Activated naive CD4-positive, alpha-beta T cell treated with anti-CD3 and anti-CD28 coated beads, Interleukin-2, amount 10 ng/mL, durations not matched to agents 7 days and 5 days (primary cell): ENCODE measurements around the gene CIB4.

Experiments used
- CTCF ChIA-PET: fragments of 350-600 bp; sonication (Branson Sonifier 250); formaldehyde crosslinking; loops from one replicate; lab custom pipeline; 2021; ENCODE audit warnings: antibody characterized with exemption; lab: Charles Lee
- DNase-seq: peaks from one replicate; pipeline ENCODE4 v3.0.0-alpha.2; 2020
- H3K27ac Mint-ChIP-seq: one replicate; pipeline ENCODE4 v1.8.0; 2021; ENCODE audit warnings: mild to moderate bottlenecking, moderate library complexity, mixed read lengths
- H3K27me3 Mint-ChIP-seq: one replicate; pipeline ENCODE4 v1.8.0; 2021; ENCODE audit warnings: mild to moderate bottlenecking, mixed read lengths
- H3K36me3 Mint-ChIP-seq: one replicate; pipeline ENCODE4 v1.8.0; 2021; ENCODE audit warnings: mixed read lengths
- H3K4me1 Mint-ChIP-seq: one replicate; pipeline ENCODE4 v1.8.0; 2021; ENCODE audit warnings: mixed read lengths
- H3K4me3 Mint-ChIP-seq: one replicate; pipeline ENCODE4 v1.8.0; 2021; ENCODE audit warnings: mild to moderate bottlenecking, moderate library complexity, mixed read lengths
- H3K9me3 Mint-ChIP-seq: one replicate; pipeline ENCODE4 v1.8.0; 2021; ENCODE audit warnings: mixed read lengths

The CIB4 gene

DNA sequence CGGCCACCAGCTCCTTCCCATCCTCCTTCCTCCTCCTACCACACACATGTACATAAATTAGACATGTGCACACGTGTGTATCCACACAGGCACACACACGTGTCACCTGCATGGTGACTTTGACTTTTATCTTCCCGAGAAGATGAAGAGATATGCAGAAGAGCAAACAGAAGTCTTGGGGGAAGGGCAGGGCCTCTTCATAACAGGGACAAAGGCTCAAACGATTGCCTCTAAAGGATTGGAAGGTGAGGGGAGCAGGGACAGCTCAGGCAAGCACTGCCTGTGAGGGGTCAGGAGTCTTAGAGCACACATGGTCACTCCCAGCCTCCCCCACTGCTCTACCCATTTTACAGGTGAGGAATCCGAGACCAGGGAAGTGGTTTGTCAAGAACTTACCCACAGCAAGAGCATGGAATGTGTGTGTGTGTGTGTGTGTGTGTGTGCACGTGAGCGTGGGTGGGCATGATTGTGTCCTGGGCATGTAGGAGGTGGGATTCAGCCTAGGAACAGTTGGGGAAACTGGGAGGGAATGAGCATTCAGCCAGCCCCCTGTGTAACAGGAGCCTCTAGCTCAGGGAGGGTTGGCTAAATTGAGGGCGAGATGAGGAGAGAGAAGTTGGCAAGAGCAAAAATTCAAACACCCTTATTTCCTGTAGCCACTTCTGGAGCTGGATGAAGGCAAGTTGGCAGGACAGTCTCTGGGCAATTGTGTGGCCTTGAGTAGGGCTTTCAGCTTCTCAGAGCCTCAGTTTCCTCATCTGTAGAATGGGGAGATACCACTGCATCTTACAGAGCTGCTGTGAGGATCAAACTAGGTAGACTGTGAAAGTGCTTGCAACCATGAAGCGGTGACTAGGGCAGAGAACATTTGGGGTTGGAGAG lies 24.2 kb downstream of the CIB4 start:
- H3K4me3 Mint-ChIP-seq = no peak overlapping the region
- CTCF ChIA-PET = no interaction called here

DNA sequence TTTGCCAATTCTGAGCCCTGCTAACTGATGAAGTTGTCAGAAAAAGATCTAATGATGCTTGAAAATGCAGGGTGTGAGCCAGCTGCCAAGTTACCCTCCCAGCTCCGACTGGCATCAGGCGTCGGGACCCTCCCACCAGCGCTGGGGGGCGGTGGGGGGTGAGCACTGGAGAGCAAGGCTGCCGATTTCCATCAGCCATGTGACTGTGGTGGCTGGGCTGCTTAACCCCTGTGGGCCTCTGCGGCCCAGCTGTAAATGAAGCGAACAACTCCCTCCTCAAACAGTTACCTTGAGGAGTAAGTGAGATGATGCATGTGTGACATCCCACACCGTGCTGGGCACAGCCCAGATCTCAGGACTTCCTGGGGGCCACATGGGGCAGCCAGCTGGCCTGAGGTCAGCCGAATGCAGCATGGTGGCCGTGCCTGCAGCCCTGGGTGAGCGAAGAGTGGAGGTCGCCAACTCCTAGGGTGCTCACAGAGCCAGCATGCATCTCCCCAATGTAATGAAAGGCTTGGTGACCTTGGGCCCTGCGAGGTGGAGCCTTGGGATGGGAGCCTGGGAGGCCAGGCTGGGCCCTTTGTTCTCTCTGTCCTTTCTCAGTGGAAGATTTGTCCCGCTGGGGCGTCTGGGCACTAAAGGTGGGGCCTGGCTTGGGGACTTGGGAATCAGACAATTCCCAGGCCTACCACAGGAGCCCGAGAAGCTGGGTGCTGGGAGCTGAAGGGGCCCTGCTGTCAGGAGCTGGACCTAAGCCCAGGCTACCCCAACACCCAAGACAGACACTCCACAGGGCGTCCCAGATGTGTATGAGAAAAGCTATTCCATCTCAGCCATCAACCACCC lies 25.1 kb downstream of the CIB4 start:
- no peaks in the 10 kb centered on the region for H3K36me3 Mint-ChIP-seq
- H3K9me3 Mint-ChIP-seq = no peaks in the 10 kb centered on the region
- peaks cover 45% of the 10 kb centered on the region for H3K27me3 Mint-ChIP-seq
- no peak overlapping the region for H3K4me3 Mint-ChIP-seq
- DNase-seq = no peak
- H3K4me1 Mint-ChIP-seq = no peaks in the 10 kb centered on the region
- H3K27ac Mint-ChIP-seq = no peak overlapping the region
- CTCF ChIA-PET = no interaction called here

More for the DNA sequence above, 24.2 kb downstream of the CIB4 start:
- Mint-ChIP-seq H3K4me1 (no peaks in the 10 kb centered on the region), H3K27ac (no peak overlapping the region), H3K9me3 (no peaks in the 10 kb centered on the region), H3K36me3 (no peaks in the 10 kb centered on the region), H3K27me3 (peaks cover 45% of the 10 kb centered on the region)
- no peak for DNase-seq

DNA sequence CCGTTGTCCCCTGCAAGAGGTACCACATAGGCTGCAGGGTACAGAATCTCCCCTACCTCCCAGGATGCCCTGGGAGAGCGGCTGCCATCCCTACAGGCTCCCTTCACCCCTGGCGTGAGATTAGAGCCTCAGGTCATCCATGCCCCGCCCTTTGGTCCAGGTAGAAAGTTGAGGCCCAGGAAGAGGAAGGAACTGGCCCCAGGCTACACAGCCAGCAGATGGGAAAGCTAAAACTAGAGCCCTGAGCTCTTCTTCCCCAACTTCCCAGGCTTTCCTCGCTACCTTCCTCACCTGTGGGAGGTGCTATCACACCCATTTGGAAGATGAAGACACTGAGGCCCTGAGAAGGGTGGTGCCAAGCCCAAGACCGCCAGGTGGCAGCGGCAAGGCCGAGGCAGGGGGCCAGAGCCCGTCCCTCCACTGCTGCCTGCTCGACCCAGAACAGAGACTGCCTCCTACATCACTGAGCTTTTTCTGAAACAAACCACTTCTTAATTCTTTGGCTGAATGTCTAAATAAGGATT lies 25.8 kb downstream of the CIB4 start:
- CTCF ChIA-PET = no interaction called here
- Mint-ChIP-seq H3K27ac (no peak overlapping the region), H3K27me3 (peaks cover 39% of the 10 kb centered on the region), H3K9me3 (no peaks in the 10 kb centered on the region), H3K36me3 (no peaks in the 10 kb centered on the region), H3K4me1 (peaks cover 1% of the 10 kb centered on the region), H3K4me3 (no peak overlapping the region)
- no peak for DNase-seq

- peaks cover 30% of the 10 kb centered on the region for H3K27me3 Mint-ChIP-seq
- no peaks in the 10 kb centered on the region for H3K9me3 Mint-ChIP-seq
- no peak overlapping the region for H3K4me3 Mint-ChIP-seq
- CTCF ChIA-PET = interaction anchor here (1.0 kb wide), 1 partner anchor 9 kb away, joined by 3 read pairs; no protein-coding TSS in a partner anchor
- no peak for DNase-seq
- peaks cover 10% of the 10 kb centered on the region for H3K4me1 Mint-ChIP-seq
- H3K27ac Mint-ChIP-seq = no peak overlapping the region
- H3K36me3 Mint-ChIP-seq = no peaks in the 10 kb centered on the region
These were observed 26.7 kb downstream of the CIB4 start for GRCh38 chr2:26614216-26615138.

- Mint-ChIP-seq H3K4me3 (no peak overlapping the region), H3K27ac (no peak overlapping the region), H3K36me3 (no peaks in the 10 kb centered on the region), H3K4me1 (peaks cover 12% of the 10 kb centered on the region), H3K27me3 (peaks cover 30% of the 10 kb centered on the region), H3K9me3 (no peaks in the 10 kb centered on the region)
- no peak for DNase-seq
- CTCF ChIA-PET = interaction anchor here (1.0 kb wide), 1 partner anchor 8 kb away, joined by 3 read pairs; no protein-coding TSS in a partner anchor
These were observed 27.6 kb downstream of the CIB4 start for GRCh38 chr2:26613241-26614215.

DNA sequence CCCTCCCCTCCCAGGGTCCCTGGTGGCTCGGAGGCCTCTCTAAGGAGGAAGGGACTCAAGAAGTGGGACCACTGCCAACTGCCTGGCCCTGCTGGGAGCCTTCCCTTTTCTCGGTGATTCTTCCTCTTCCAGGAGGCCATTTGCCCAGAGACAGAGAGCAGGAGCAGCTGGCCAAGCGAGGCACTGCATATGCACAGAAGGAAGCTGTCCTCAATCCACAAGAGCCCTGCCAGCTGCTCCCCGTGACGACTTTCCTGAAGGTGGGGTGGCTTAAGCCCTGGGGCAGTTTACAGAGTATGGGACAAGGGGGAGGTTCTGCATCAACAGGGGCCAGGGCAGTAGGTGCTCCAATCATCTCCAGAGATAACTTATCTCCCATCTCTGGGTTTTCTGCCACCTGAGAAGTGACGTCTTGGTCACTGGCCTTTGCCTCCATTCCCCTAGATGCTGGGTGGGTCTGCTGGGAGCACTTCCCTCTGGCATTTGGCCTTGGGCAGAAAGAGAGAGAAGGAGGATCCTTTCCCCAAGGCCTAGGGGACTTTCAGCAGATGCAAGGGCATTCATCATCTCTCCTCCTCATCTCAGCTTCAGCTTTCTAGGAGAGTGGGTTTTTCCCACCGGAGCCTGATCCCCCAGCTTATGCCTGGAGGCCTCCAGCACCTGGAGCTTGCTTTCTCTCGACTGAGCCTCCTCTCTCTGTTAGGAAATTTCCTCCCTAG lies 28.5 kb downstream of the CIB4 start:
- H3K4me1 Mint-ChIP-seq = peaks cover 12% of the 10 kb centered on the region
- H3K27me3 Mint-ChIP-seq = peaks cover 30% of the 10 kb centered on the region
- no peak overlapping the region for H3K4me3 Mint-ChIP-seq
- H3K36me3 Mint-ChIP-seq = no peaks in the 10 kb centered on the region
- CTCF ChIA-PET = no interaction called here
- DNase-seq = no peak
- H3K9me3 Mint-ChIP-seq = no peaks in the 10 kb centered on the region
- H3K27ac Mint-ChIP-seq = no peak overlapping the region

GRCh38 chr2:26612034-26612433 lies 29.1 kb downstream of the CIB4 start:
- Mint-ChIP-seq H3K4me3 (no peak overlapping the region), H3K36me3 (no peaks in the 10 kb centered on the region), H3K27ac (no peak overlapping the region), H3K4me1 (peaks cover 12% of the 10 kb centered on the region), H3K27me3 (peaks cover 25% of the 10 kb centered on the region), H3K9me3 (no peaks in the 10 kb centered on the region)
- CTCF ChIA-PET = no interaction called here
- no peak for DNase-seq

DNA sequence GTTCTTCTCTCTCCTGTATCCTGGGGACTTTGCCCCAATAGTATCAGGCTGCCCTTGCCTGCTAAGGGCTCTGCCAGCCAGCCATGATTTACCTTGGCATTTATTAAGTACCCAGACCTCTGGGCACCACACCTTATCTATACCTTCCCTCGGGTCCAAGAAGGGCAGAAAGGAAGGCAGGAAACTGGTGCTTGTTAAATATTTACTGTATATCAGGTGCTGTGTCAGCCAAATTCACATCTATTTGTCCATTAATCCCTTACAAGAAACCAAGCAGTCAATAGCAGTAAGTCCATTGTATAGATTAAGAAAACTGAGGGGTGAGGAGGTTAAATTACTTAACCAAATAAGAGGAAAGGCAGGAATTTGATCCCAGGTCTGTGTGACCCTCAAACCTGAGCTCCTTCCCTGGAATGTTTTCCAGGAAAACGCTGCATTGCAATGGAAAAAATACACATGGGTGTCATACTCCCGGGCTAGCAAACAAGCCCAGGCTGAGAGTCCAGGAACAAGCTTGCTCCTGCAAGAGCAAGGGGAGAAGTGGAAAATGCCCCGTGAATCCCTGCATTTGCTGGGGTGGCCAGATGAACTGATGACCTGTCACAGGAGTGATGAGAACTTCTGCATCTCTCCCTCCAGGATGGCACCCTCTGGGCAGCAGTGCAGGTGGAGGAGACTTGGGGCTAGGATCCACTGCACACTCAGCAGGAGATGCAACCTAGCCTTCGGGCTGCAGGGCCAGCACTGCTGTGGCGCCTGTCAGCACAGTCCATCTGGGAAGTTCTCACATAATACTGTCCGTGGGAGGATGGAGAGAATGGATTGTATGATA lies 30.4 kb downstream of the CIB4 start:
- CTCF ChIA-PET = interaction anchor here (8.9 kb wide), 1 partner anchor 134 kb away, joined by 160 read pairs; no protein-coding TSS in a partner anchor
- H3K36me3 Mint-ChIP-seq = no peaks in the 10 kb centered on the region
- peaks cover 12% of the 10 kb centered on the region for H3K4me1 Mint-ChIP-seq
- no peak for DNase-seq
- no peak overlapping the region for H3K27ac Mint-ChIP-seq
- no peak overlapping the region for H3K4me3 Mint-ChIP-seq
- H3K9me3 Mint-ChIP-seq = no peaks in the 10 kb centered on the region
- peaks cover 23% of the 10 kb centered on the region for H3K27me3 Mint-ChIP-seq

DNA sequence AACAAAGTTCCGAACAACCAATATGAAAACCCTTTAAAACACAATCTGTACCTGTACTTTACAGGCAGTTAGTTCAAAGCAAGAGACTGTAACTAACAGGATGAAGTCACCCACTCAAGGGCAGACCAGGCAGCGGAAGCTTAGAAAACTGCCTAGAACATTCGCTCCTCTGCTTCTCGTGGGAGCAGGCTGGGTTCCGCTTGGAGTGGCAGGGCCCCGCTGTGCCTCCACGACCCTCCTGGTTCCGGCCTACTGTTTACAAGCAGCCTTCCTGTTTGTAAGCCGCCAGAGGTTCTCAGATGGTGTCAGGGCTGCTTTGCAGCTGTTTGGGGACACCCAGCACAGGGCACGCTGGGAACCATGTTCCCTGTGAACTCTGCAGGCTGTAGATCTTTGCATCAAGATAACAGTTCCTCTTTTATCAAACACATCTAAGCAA lies 31.3 kb downstream of the CIB4 start:
- H3K36me3 Mint-ChIP-seq = no peaks in the 10 kb centered on the region
- DNase-seq = peak; percentile 45
- peaks cover 12% of the 10 kb centered on the region for H3K4me1 Mint-ChIP-seq
- CTCF ChIA-PET = interaction anchor here (8.9 kb wide), 1 partner anchor 135 kb away, joined by 160 read pairs; no protein-coding TSS in a partner anchor
- H3K9me3 Mint-ChIP-seq = no peaks in the 10 kb centered on the region
- H3K27ac Mint-ChIP-seq = peak overlapping the region; percentile 9
- H3K27me3 Mint-ChIP-seq = peaks cover 27% of the 10 kb centered on the region
- no peak overlapping the region for H3K4me3 Mint-ChIP-seq

GRCh38 chr2:26609205-26609631 lies 31.9 kb downstream of the CIB4 start:
- no peak overlapping the region for H3K4me3 Mint-ChIP-seq
- no peak overlapping the region for H3K27ac Mint-ChIP-seq
- no peaks in the 10 kb centered on the region for H3K36me3 Mint-ChIP-seq
- peaks cover 27% of the 10 kb centered on the region for H3K27me3 Mint-ChIP-seq
- H3K9me3 Mint-ChIP-seq = no peaks in the 10 kb centered on the region
- CTCF ChIA-PET = interaction anchor here (8.9 kb wide), 1 partner anchor 136 kb away, joined by 160 read pairs; no protein-coding TSS in a partner anchor
- peaks cover 12% of the 10 kb centered on the region for H3K4me1 Mint-ChIP-seq
- no peak for DNase-seq

DNA sequence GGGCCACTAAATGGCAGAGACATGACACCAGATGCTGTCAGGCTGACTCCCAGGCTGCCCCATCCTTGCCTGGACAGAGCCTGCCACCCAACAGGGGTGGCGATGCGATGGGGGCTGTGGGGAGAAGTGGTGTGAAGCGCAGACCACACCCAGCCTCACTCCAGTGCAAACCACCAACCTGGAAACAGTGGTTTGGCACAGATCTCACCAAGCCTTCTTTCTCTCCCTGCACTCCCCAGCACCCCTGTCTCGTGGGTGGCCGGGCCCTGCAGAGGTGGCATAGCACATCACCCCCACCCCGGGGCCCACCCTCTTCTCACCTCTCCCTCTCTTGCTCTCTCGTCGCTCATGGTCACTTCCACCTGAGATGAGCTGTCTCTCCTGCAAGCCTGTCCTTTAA lies 32.6 kb downstream of the CIB4 start:
- no peak for DNase-seq

More for the DNA sequence above, 32.6 kb downstream of the CIB4 start:
- H3K27me3 Mint-ChIP-seq = peaks cover 34% of the 10 kb centered on the region
- H3K27ac Mint-ChIP-seq = no peak overlapping the region
- peaks cover 12% of the 10 kb centered on the region for H3K4me1 Mint-ChIP-seq
- CTCF ChIA-PET = interaction anchor here (8.9 kb wide), 1 partner anchor 137 kb away, joined by 160 read pairs; no protein-coding TSS in a partner anchor
- H3K36me3 Mint-ChIP-seq = no peaks in the 10 kb centered on the region
- H3K4me3 Mint-ChIP-seq = no peak overlapping the region
- H3K9me3 Mint-ChIP-seq = no peaks in the 10 kb centered on the region
